OCI-LY3 (cell line): ENCODE data around the gene ERGIC2.

Source experiments
- CTCF ChIP-seq: fragments of 200-600, 300-600 bp; sonication (generic); IDR thresholded peaks from 2 replicates; pipeline ENCODE4 v1.5.1; 2014; ENCODE audit warnings: antibody characterized with exemption, low read length, low read depth
- EZH2phosphoT487 ChIP-seq: fragments of 200-600 bp; shearing (Covaris generic); IDR thresholded peaks from 2 replicates; pipeline ENCODE4 v1.6.1; 2018; ENCODE audit warnings: antibody characterized with exemption, mixed run types, low read depth

- no peak for TF ChIP-seq CTCF
- no peak for TF ChIP-seq EZH2phosphoT487
Observed at GRCh38 chr12:29403991-29404390, 23.0 kb upstream of the ERGIC2 start.
